ENCODE measurements around the gene PPP2R5C. TPM values are rescaled to one million over a fixed set of nuclear protein-coding genes. Genes with fewer than 3 reads are reported as not detected.

Gene PPP2R5C
- total RNA-seq, 1 experiment from 2014 or later, result 120 TPM

- intact Hi-C loops (cut with micrococcal nuclease; ENCODE audit: unreplicated experiment), result no loop called here
- Mint-ChIP-seq H3K27ac (ENCODE audit: unreplicated experiment) (no peak overlapping the region), H3K36me3 (ENCODE audit: insufficient read depth, unreplicated experiment) (peaks cover 20% of the 10 kb centered on the region), H3K4me1 (ENCODE audit: low read depth, unreplicated experiment) (no peaks in the 10 kb centered on the region), H3K27me3 (ENCODE audit: unreplicated experiment) (no peaks in the 10 kb centered on the region), H3K9me3 (ENCODE audit: low read depth, unreplicated experiment) (no peaks in the 10 kb centered on the region), H3K4me3 (ENCODE audit: low read depth, unreplicated experiment) (no peak overlapping the region)
- CTCF ChIA-PET, result no interaction called here
- TF ChIP-seq CTCF (IDR thresholded peaks at IDR 0.05; ENCODE audit: unreplicated experiment), result no peak
- no peak for DNase-seq
- BruUV-seq (replicated peaks), result no TSS peak
Measured at GRCh38 chr14:101917413-101918017, 156.0 kb downstream of the PPP2R5C start.

GRCh38 chr14:101918065-101918989, 156.8 kb downstream of the PPP2R5C start:
- CTCF ChIA-PET, result no interaction called here
- Mint-ChIP-seq H3K4me3 (ENCODE audit: low read depth, unreplicated experiment) (no peak overlapping the region), H3K4me1 (ENCODE audit: low read depth, unreplicated experiment) (no peaks in the 10 kb centered on the region), H3K27me3 (ENCODE audit: unreplicated experiment) (no peaks in the 10 kb centered on the region), H3K9me3 (ENCODE audit: low read depth, unreplicated experiment) (no peaks in the 10 kb centered on the region), H3K36me3 (ENCODE audit: insufficient read depth, unreplicated experiment) (peaks cover 20% of the 10 kb centered on the region), H3K27ac (ENCODE audit: unreplicated experiment) (no peak overlapping the region)
- no peak for DNase-seq
- TF ChIP-seq CTCF (IDR thresholded peaks at IDR 0.05; ENCODE audit: unreplicated experiment), result no peak
- no TSS peak for BruUV-seq (replicated peaks)
- intact Hi-C loops (cut with micrococcal nuclease; ENCODE audit: unreplicated experiment), result no loop called here

- TF ChIP-seq CTCF (IDR thresholded peaks at IDR 0.05; ENCODE audit: unreplicated experiment), result no peak
- no TSS peak for BruUV-seq (replicated peaks)
- Mint-ChIP-seq H3K4me3 (ENCODE audit: low read depth, unreplicated experiment) (no peak overlapping the region), H3K9me3 (ENCODE audit: low read depth, unreplicated experiment) (no peaks in the 10 kb centered on the region), H3K36me3 (ENCODE audit: insufficient read depth, unreplicated experiment) (peaks cover 12% of the 10 kb centered on the region), H3K27ac (ENCODE audit: unreplicated experiment) (no peak overlapping the region), H3K4me1 (ENCODE audit: low read depth, unreplicated experiment) (no peaks in the 10 kb centered on the region), H3K27me3 (ENCODE audit: unreplicated experiment) (no peaks in the 10 kb centered on the region)
- CTCF ChIA-PET, result no interaction called here
- DNase-seq, result no peak
- intact Hi-C loops (cut with micrococcal nuclease; ENCODE audit: unreplicated experiment), result loop anchor here (10.0 kb wide), 1 partner anchor 145 kb away; no protein-coding TSS in a partner anchor
Measured at GRCh38 chr14:101920271-101920670, 158.8 kb downstream of the PPP2R5C start.

- no peaks in the 10 kb centered on the region for H3K27me3 Mint-ChIP-seq (ENCODE audit: unreplicated experiment)
- no peak for DNase-seq
- H3K36me3 Mint-ChIP-seq (ENCODE audit: insufficient read depth, unreplicated experiment), result peaks cover 6% of the 10 kb centered on the region
- no peaks in the 10 kb centered on the region for H3K9me3 Mint-ChIP-seq (ENCODE audit: low read depth, unreplicated experiment)
- no peak overlapping the region for H3K4me3 Mint-ChIP-seq (ENCODE audit: low read depth, unreplicated experiment)
- no peaks in the 10 kb centered on the region for H3K4me1 Mint-ChIP-seq (ENCODE audit: low read depth, unreplicated experiment)
- no peak overlapping the region for H3K27ac Mint-ChIP-seq (ENCODE audit: unreplicated experiment)
- TF ChIP-seq CTCF (IDR thresholded peaks at IDR 0.05; ENCODE audit: unreplicated experiment), result no peak
- intact Hi-C loops (cut with micrococcal nuclease; ENCODE audit: unreplicated experiment), result loop anchor here (10.0 kb wide), 1 partner anchor 148 kb away; no protein-coding TSS in a partner anchor
- CTCF ChIA-PET, result no interaction called here
- no TSS peak for BruUV-seq (replicated peaks)
Measured at GRCh38 chr14:101922866-101923265, 161.4 kb downstream of the PPP2R5C start.
